Activated T-cell treated with anti-CD3 and anti-CD28 coated beads, Interleukin-2, amount 50 U/mL, for 72 hours (primary cell): ENCODE measurements around the gene MGAT5. TPM values are rescaled to one million over a fixed set of nuclear protein-coding genes. Genes with fewer than 3 reads are reported as not detected.

Experiments used
- ATAC-seq, 2 donors: fragments of 150-1000 bp; cut with Tn5 transposase; replicated peaks in 1 of 2; 2 replicates each; pipeline ENCODE4 v1.10.0; 2021; ENCODE audit warnings: moderate library complexity in 2 of 2, mild to moderate bottlenecking in 1 of 2
- DNase-seq, 2 donors: peaks; one replicate each; pipeline ENCODE4 v3.0.0; 2021 to 2022; ENCODE audit warnings: mixed read lengths in 1 of 2
- H3K27ac Mint-ChIP-seq: one replicate; pipeline ENCODE4 v1.8.0; 2022; ENCODE audit warnings: mild to moderate bottlenecking, moderate library complexity, mixed read lengths
- H3K27me3 Mint-ChIP-seq: one replicate; pipeline ENCODE4 v1.8.0; 2022; ENCODE audit warnings: low read depth, mixed read lengths
- H3K36me3 Mint-ChIP-seq, 2 donors: one replicate each; pipeline ENCODE4 v1.8.0; 2022; ENCODE audit warnings: mixed read lengths in 2 of 2, mild to moderate bottlenecking in 1 of 2; ENCODE audit not compliant: insufficient read depth in 2 of 2
- H3K4me1 Mint-ChIP-seq: one replicate; pipeline ENCODE4 v1.8.0; 2022; ENCODE audit warnings: low read depth, mixed read lengths
- H3K4me3 Mint-ChIP-seq, 2 donors: one replicate each; pipeline ENCODE4 v1.8.0; 2022; ENCODE audit warnings: mild to moderate bottlenecking in 2 of 2, mixed read lengths in 2 of 2, moderate library complexity in 2 of 2
- H3K9me3 Mint-ChIP-seq, 2 donors: one replicate each; pipeline ENCODE4 v1.8.0; 2022; ENCODE audit warnings: mixed read lengths in 2 of 2
- total RNA-seq, 2 donors: library from RNA; stranded (reverse); gene quantifications; one replicate each; pipeline ENCODE4 v1.2.3, GENCODE V29; 2022

Gene MGAT5
- total RNA-seq, 2 donors from 2014 or later, result 10.9 to 16.2 TPM

DNA sequence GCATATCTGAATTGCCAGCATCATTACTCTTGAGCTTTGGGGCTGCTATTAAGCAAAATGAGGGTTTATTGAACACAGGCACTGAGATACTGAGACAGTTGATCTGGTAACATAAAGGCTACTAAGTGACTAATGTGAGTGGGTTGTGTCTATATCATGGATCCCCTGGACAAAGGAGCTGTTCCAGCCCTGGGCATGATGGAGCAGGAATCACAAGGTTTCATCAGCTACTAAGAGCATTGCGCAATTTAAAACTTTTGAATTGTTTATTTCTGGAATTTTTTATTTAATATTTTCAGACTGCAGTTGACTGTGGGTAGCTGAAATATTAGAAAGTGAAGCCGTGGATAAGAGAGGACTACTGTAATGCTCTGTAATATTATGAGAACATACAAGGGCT, 73.5 kb downstream of the MGAT5 start:
- ATAC-seq (no peak), DNase-seq (no peak)
- Mint-ChIP-seq H3K27me3 (no peaks in the 10 kb centered on the region), H3K9me3 (peaks cover 0 to 3% of the 10 kb centered on the region in 2 donors), H3K36me3 (peaks cover 6 to 9% of the 10 kb centered on the region in 2 donors), H3K4me1 (peaks cover 18% of the 10 kb centered on the region), H3K27ac (no peak overlapping the region), H3K4me3 (no peak overlapping the region)

DNA sequence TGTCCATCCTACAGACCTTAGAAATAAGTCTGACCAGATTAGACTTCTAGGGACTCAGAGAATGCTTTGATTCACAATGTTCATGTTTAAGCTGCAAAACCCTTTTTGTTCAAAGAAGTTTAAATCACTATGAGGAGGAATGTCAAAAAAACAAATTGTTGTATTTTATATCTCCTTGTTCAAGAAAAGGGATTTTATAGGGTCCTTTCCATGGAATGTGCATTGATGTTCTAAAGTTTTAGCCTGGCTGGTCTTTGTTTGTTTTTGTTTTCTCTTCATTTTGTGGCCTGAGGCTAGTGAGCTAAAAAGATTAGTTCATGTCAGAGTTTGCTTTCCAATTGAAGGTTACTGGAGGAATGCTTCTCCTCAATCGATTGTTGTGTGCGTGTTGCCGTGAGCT, 77.2 kb downstream of the MGAT5 start:
- no peak overlapping the region for H3K27ac Mint-ChIP-seq
- H3K4me1 Mint-ChIP-seq, result no peaks in the 10 kb centered on the region
- ATAC-seq (no peak), DNase-seq (no peak)
- H3K4me3 Mint-ChIP-seq, result no peak overlapping the region
- H3K36me3 Mint-ChIP-seq, result peaks cover 6 to 9% of the 10 kb centered on the region in 2 donors
- H3K9me3 Mint-ChIP-seq, result peaks cover 0 to 3% of the 10 kb centered on the region in 2 donors
- no peaks in the 10 kb centered on the region for H3K27me3 Mint-ChIP-seq

DNA sequence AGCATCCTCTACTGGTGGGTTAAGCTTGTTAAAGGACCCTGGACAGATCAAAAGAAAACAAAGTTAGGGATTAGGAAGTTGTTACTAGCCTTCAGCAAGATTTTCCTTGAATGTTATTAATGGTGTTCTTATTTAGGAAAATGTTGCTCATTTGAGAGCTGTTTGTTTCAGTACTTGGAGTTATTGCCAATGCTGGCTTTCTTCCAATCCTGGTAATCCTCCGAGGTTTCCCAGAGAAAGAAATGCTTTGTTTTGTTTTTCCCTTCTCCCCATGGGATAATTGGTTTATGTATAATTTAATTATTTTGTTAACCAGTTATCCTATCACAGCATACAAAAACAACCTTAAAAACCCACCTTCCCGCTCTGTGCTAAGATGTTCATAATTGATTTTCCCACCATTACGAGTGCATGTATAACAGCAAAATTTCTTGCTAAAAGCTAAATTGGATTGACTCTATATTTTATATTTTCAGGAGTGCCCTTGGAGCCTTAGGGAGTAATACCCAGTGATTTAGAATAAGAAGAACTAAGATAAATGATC, 79.8 kb downstream of the MGAT5 start:
- H3K27me3 Mint-ChIP-seq, result no peaks in the 10 kb centered on the region
- H3K4me3 Mint-ChIP-seq, result no peak overlapping the region
- no peak overlapping the region for H3K27ac Mint-ChIP-seq
- H3K9me3 Mint-ChIP-seq, result peaks cover 0 to 3% of the 10 kb centered on the region in 2 donors
- H3K36me3 Mint-ChIP-seq, result peaks cover 5 to 6% of the 10 kb centered on the region in 2 donors
- ATAC-seq (no peak), DNase-seq (no peak)
- H3K4me1 Mint-ChIP-seq, result peaks cover 5% of the 10 kb centered on the region

DNA sequence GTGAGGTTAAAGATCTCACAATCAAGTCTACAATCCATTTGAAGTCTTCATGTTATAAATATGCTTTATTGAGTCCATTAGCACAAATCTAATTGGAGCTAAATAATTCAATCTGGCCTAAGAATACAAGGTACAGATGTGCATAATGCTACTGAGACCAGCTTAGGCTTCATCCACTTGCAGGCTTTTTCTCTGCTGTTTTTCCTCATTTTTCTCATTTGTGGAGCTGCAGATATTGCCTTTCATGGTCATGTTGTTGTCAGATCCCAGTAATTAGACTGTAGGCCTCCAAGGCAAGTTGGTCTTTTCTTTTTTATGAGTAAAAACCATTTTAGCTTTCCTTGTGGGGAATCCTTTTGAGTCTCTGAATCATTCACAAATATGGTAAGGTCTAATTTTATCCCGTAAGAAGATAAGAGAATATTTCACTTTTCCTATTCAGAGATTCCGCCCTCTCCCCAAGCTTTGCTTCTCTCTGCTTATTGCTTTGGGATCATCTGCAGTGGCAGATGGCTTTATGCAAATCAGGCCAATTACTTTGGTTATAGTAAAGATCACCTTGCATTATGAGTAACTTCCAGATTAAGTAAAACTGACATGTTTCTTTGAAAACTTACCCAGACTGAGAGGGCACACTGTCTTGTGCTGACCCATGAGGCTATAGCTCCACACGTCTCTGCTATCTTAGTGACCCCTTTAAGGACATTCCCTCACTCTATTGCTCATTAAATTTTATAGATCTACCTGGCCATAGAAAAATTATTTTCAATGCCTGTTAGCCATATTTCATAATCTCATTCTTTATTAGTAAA, 80.9 kb downstream of the MGAT5 start:
- peaks cover 5 to 6% of the 10 kb centered on the region in 2 donors for H3K36me3 Mint-ChIP-seq
- H3K9me3 Mint-ChIP-seq, result peaks cover 0 to 3% of the 10 kb centered on the region in 2 donors
- no peaks in the 10 kb centered on the region for H3K27me3 Mint-ChIP-seq
- no peak overlapping the region for H3K27ac Mint-ChIP-seq
- no peak overlapping the region for H3K4me3 Mint-ChIP-seq
- DNase-seq (no peak), ATAC-seq (no peak)
- peaks cover 5% of the 10 kb centered on the region for H3K4me1 Mint-ChIP-seq

- Mint-ChIP-seq H3K9me3 (peaks cover 0 to 3% of the 10 kb centered on the region in 2 donors), H3K4me3 (no peak overlapping the region), H3K27ac (no peak overlapping the region), H3K27me3 (no peaks in the 10 kb centered on the region), H3K36me3 (peaks cover 5 to 7% of the 10 kb centered on the region in 2 donors), H3K4me1 (peaks cover 5% of the 10 kb centered on the region)
- ATAC-seq (no peak), DNase-seq (no peak)
Observed at GRCh38 chr2:134335601-134336000, 81.7 kb downstream of the MGAT5 start.

GRCh38 chr2:134336352-134336751, 82.5 kb downstream of the MGAT5 start:
- Mint-ChIP-seq H3K4me3 (no peak overlapping the region), H3K9me3 (peaks cover 0 to 3% of the 10 kb centered on the region in 2 donors), H3K27me3 (no peaks in the 10 kb centered on the region), H3K36me3 (peaks cover 3 to 7% of the 10 kb centered on the region in 2 donors), H3K4me1 (peaks cover 5% of the 10 kb centered on the region), H3K27ac (no peak overlapping the region)
- DNase-seq (no peak), ATAC-seq (no peak)

GRCh38 chr2:134336921-134337320, 83.0 kb downstream of the MGAT5 start:
- Mint-ChIP-seq H3K27ac (no peak overlapping the region), H3K4me3 (no peak overlapping the region), H3K4me1 (peaks cover 5% of the 10 kb centered on the region), H3K36me3 (peaks cover 0 to 2% of the 10 kb centered on the region in 2 donors), H3K9me3 (peaks cover 0 to 3% of the 10 kb centered on the region in 2 donors), H3K27me3 (no peaks in the 10 kb centered on the region)
- DNase-seq (no peak), ATAC-seq (no peak)

DNA sequence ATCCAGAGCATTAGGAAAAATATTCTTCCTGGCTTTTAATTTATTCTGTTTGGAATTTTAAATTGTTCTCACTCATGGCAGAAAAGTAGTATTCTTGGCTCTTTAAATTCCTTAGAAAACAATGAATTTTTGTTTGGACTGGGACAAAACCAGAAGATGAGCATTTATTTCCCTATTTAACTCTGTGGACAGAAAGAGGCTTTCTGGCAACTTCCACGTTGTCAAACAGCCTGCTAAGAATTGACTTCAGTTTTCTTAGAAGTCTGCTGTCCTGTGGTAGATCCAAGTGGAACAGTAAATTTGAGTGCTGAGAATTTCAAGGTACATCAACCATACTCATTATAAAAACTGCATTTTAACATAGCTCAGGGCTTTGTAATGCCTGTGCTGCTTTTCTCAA, 83.8 kb downstream of the MGAT5 start:
- ATAC-seq (no peak), DNase-seq (no peak)
- no peak overlapping the region for H3K27ac Mint-ChIP-seq
- H3K9me3 Mint-ChIP-seq, result peaks cover 0 to 3% of the 10 kb centered on the region in 2 donors
- peaks cover 5% of the 10 kb centered on the region for H3K4me1 Mint-ChIP-seq
- no peak overlapping the region for H3K4me3 Mint-ChIP-seq
- H3K27me3 Mint-ChIP-seq, result no peaks in the 10 kb centered on the region
- H3K36me3 Mint-ChIP-seq, result peaks cover 0 to 2% of the 10 kb centered on the region in 2 donors

GRCh38 chr2:134338208-134338607, 84.3 kb downstream of the MGAT5 start:
- no peaks in the 10 kb centered on the region for H3K27me3 Mint-ChIP-seq
- no peak overlapping the region for H3K27ac Mint-ChIP-seq
- H3K9me3 Mint-ChIP-seq, result peaks cover 0 to 3% of the 10 kb centered on the region in 2 donors
- H3K4me1 Mint-ChIP-seq, result peaks cover 5% of the 10 kb centered on the region
- no peak for ATAC-seq
- no peak overlapping the region for H3K4me3 Mint-ChIP-seq
- H3K36me3 Mint-ChIP-seq, result peaks cover 2 to 4% of the 10 kb centered on the region in 2 donors
- no peak for DNase-seq

DNA sequence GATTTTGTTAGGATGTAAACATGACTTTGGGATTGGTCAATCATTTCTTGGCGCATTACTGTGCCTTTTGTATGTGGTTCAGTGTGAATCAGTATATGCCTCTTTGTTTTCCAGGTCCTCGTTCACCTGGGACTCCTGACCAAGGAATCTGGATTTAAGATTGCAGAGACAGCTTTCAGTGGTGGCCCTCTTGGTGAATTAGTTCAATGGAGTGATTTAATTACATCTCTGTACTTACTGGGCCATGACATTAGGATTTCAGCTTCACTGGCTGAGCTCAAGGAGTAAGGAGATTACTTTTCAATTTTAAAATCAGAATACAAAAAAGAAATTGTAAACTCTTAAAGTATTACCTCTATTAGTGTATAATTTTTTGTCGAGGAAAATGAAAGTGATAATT, 87.6 kb downstream of the MGAT5 start:
- H3K4me3 Mint-ChIP-seq, result no peak overlapping the region
- H3K27ac Mint-ChIP-seq, result no peak overlapping the region
- no peaks in the 10 kb centered on the region for H3K27me3 Mint-ChIP-seq
- peaks cover 9% of the 10 kb centered on the region for H3K4me1 Mint-ChIP-seq
- DNase-seq (no peak), ATAC-seq (no peak)
- H3K9me3 Mint-ChIP-seq, result peaks cover 0 to 1% of the 10 kb centered on the region in 2 donors
- peaks cover 4 to 9% of the 10 kb centered on the region in 2 donors for H3K36me3 Mint-ChIP-seq

GRCh38 chr2:134344954-134345697, 91.3 kb downstream of the MGAT5 start:
- DNase-seq, result no peak
- Mint-ChIP-seq H3K36me3 (peaks cover 4 to 7% of the 10 kb centered on the region in 2 donors), H3K4me1 (peaks cover 6% of the 10 kb centered on the region), H3K4me3 (no peak overlapping the region), H3K27me3 (no peaks in the 10 kb centered on the region), H3K27ac (no peak overlapping the region), H3K9me3 (no peaks in the 10 kb centered on the region)
- ATAC-seq, result peak in 1 of 2 donors; percentile 52

DNA sequence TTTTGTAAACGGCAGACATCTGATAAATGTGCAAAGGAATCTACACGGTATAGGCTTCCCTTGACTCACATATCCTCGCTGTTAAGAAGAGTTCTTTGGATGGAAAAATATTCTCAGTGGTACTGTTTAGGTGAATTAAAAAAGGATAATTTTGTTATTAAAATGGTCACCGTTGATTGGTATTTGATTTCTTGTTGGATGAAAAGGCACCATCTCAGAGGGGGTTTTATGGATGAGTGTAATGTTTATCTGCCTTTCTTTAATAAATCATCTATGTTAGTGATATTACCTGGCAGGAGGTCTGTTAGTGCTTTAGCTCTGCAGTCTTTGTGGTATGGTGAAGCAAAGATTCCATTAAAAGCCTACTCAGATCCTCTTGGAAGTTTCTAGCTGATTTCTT, 92.3 kb downstream of the MGAT5 start:
- Mint-ChIP-seq H3K27me3 (no peaks in the 10 kb centered on the region), H3K4me3 (no peak overlapping the region), H3K27ac (no peak overlapping the region), H3K9me3 (no peaks in the 10 kb centered on the region), H3K36me3 (peaks cover 6 to 10% of the 10 kb centered on the region in 2 donors), H3K4me1 (peaks cover 6% of the 10 kb centered on the region)
- DNase-seq (no peak), ATAC-seq (no peak)

DNA sequence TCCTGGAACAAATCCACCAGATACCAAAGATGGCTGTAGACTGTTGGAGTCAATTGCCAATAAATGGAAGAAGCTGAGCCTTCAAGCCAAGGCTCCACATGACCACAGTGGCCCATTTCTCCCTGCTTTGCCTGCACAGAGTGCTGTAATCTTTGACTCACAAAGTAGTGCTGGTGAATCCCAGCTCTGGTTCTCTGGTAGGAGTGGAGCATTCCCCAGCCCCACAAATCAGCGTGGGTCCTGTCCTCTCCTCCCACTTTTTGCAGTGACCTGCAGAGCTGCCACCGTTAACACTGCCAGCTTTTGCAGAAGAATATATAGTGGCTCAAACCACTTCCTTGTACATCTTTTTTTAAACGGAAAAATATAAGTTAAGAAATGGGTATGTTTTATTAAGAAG, 93.9 kb downstream of the MGAT5 start:
- no peaks in the 10 kb centered on the region for H3K27me3 Mint-ChIP-seq
- H3K4me3 Mint-ChIP-seq, result no peak overlapping the region
- peaks cover 6% of the 10 kb centered on the region for H3K4me1 Mint-ChIP-seq
- no peak for ATAC-seq
- H3K27ac Mint-ChIP-seq, result no peak overlapping the region
- H3K36me3 Mint-ChIP-seq, result peaks cover 8 to 12% of the 10 kb centered on the region in 2 donors
- H3K9me3 Mint-ChIP-seq, result no peaks in the 10 kb centered on the region
- no peak for DNase-seq
